ENCODE results near the gene CCDC88C.

CCDC88C gene

DNA sequence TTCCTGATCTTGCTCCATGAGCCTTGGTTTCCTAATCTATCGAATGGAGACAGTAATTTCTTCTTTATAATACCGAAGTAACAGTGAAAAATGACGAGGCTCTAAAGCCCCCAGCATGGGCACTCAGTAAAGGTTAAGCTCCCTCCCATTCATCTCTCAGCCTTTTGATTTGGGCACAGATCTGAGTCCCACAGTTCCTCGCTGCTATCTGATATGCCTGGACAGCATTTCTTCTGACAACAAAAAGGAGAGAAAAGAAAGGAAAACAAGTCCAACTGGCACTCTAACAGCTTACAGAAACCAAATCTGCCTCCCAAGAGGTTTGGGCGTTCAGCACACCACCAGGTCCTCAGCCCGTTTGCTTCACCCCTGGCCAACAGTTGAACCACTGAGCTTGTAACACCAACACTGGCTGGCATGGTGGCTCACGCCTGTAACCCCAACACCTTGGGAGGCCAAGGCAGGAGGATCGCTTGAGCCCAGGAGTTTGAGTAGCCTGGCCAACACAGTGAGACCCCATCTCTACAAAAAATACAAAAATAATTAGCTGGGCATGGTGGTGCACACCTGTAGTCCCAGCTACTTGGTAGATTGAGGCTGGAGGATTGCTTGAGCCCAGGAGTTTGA, 19.5 kb downstream of the CCDC88C start:
- no peak for FAIRE-seq

- no peak for FAIRE-seq
Measured at GRCh38 chr14:91396959-91397815, 20.4 kb downstream of the CCDC88C start.

DNA sequence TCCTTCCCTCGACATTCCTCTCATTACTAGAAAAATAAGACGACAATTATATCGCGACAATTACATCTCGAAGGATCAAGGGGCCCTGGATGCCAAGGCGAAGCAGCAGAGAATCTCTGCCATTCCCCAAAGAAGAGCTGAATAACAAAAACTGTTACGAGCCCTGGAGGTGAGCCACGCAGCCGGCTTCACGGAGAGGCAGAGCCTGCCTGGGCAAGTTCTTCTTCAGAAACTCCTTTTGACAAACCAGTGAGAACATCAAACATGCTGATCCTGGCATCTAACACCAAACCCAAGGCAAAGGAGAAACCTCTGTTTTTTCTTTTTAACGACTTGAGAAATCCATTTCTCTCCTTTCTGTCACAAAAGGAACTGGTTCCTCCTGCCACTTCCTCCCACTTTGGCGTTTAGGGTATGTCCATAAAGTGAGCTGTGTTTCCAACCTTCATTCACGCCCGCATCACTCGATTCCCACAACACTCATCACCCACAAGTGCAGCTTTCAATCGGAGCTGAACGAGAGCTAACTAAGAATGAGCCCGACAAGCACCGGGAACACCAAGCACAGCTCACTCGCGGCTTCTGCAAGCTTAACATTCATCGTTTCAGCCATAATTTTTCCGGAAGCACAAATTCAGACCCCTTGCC, 21.5 kb downstream of the CCDC88C start:
- FAIRE-seq, result no peak

DNA sequence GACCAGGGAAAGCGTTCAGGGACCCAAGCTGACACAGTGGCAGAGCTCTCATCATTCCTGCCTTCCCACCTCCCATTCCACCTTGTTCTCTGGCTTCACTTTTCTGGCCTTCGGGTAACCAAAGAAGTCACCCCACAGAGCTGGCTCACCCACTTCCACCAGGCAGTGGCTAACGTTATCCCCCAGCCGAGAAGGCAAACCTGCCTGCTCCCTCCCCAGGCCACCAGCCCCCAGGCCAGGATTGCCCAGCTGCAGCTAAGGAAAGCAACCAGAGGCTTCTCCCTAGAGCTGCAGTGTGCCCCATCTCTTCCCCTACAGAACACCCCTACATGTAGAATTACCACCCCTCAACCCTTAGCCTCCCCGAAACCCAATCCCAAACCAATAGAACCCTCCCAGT, 22.2 kb downstream of the CCDC88C start:
- FAIRE-seq, result no peak

GRCh38 chr14:91394105-91395081, 23.2 kb downstream of the CCDC88C start:
- no peak for FAIRE-seq

DNA sequence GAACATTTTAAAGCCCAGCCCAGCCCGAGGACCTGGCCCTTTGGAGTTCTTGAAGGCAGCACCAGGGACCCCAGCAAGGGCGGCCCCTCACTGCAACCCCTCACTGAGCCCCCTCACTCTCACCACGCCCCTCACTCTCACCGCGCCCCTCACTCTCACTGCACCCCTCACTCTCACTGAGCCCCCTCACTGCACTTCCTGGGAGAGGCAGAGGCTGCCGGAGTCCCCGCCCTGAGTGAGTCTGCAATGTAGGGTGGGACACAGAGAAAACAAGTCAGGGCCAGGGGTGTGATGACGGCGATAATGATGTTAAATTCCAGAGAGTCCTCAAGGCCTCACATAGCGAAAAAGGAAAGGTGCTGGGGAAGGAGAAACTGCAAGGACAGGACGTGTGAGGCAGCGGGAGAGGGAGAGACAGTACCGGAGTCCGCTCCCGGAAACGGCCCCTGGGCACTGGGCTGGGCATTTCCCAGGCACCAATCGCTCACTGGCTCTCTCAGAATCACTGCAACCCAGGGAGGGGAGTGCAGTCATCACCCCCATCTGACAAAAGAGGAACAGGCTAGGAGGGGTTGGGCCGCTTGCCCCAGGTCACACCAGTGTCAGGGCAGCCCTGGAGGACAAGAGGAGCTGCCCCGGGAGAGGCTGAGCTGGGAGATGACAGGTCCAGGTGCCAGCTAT, 24.9 kb downstream of the CCDC88C start:
- FAIRE-seq, result no peak

GRCh38 chr14:91390165-91390778, 27.3 kb downstream of the CCDC88C start:
- FAIRE-seq, result no peak

GRCh38 chr14:91389150-91389549, 28.5 kb downstream of the CCDC88C start:
- no peak for FAIRE-seq

DNA sequence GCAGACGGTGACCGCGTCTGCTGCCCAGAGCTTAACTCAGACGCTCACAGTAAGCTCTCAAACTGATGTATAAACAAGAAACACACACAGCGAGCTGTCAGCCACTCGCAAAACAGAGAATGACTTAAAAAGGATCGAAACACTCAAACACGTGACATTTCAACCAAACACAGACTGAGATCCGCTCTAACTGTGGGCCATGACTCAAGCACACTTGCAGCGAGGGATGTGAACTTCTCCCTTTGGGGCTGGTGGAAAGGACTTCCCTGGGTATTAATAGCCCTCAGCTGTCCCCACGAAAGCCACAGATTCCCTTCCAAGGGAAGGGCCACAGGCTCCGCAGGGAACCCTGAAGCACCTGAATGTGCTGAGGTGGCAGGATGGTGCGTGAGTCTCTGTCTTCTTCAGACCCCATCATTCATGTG, 29.1 kb downstream of the CCDC88C start:
- FAIRE-seq, result no peak

DNA sequence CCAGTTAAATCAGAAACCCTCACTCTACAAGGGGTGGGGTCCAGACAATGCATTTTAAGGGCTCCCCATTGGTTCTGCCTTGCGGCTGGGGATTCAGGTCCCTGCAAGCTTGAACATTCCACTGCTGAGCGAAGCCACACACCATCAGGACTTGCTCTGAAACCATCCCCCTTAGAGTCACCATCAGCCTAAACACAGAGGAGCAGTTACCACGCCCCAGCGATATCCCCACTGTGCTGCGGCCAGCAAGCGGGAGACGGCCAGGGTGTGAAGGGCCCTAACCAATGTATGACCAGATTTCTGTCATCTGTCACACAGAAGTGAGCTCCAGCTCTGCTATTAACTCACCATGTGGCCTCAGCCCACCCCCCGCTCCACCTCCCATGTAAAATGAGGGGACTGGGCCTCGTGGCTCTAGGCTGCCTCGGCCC, 29.7 kb downstream of the CCDC88C start:
- FAIRE-seq, result no peak

GRCh38 chr14:91387169-91387835, 30.3 kb downstream of the CCDC88C start:
- FAIRE-seq, result no peak

GRCh38 chr14:91385697-91386096, 31.9 kb downstream of the CCDC88C start:
- no peak for FAIRE-seq

- FAIRE-seq, result no peak
Measured at GRCh38 chr14:91385224-91385623, 32.4 kb downstream of the CCDC88C start.

DNA sequence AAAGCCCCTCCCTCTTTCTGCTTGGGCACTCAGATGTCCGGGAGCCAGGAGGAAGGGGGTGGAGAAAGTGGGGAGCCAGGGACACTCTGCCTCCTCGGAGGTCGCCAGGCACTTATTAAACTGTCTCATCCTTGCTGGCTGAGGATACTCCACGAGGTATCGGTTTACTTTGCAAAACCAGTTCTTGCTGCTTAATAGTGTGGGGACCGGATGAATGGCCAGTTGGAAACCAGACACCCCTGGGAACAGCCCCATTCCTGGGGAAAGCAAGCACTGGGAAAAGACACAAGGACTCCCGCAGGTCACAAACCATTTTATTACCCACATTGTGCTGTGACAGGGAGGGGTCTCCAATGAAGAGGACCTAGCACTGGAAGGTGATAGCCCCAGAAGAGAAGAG, 34.2 kb downstream of the CCDC88C start:
- FAIRE-seq, result no peak

GRCh38 chr14:91381801-91382670, 35.6 kb downstream of the CCDC88C start:
- FAIRE-seq, result no peak

DNA sequence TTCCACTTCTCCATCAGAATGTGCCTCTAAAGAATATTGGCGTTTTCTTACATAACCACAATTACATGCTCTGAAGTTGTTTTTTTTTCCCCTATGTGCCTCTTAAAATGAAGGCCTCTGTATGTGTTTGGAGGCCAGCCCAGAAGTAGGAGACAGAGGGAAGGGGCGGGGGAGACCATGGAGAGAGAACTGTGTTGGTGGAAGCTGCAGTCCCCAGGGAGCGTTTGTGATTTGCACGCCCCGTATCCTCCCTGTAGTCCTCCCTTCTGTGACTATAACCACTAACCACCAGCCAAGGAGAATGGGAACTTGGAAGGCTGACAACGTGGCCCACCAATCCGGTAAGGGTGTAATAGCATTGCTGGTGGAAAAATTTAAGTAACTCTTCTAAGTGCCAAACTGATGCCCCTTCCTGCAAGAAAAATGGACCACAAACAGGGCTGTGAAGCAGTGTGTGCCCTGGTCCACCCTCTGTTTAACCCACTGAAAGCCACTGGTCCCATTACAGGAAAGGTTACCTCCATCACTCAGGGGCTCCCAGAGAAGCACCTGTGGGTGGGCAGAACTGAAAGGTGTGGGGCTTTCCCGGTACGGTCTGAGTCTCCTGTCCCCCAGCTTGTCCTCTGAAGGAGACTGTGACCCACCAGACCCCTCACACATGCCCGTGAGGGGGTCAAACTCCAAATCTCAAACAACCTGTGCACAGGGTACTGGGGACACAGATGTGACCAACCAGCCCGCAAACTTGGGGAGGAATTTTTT, 36.8 kb downstream of the CCDC88C start:
- no peak for FAIRE-seq

DNA sequence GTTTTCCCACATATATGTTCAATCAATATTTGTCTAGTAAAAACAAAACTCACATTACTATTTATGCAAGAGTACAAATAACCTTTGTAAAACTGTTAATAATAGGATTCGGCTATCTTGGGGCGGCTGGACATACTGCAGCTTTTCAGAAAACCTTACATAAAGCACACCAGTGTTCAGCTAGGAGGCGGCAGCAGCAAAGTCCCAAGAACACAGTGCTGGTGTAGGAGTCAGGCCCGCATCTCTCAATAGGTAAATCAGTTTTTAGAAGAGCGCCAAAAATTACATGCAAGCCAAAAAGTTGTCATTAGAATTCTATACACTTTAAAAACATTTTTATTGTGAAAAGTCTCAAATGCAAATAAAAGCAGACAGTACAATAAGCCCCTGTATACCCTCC, 37.5 kb downstream of the CCDC88C start:
- FAIRE-seq, result no peak

GRCh38 chr14:91379579-91379932, 38.1 kb downstream of the CCDC88C start:
- no peak for FAIRE-seq

DNA sequence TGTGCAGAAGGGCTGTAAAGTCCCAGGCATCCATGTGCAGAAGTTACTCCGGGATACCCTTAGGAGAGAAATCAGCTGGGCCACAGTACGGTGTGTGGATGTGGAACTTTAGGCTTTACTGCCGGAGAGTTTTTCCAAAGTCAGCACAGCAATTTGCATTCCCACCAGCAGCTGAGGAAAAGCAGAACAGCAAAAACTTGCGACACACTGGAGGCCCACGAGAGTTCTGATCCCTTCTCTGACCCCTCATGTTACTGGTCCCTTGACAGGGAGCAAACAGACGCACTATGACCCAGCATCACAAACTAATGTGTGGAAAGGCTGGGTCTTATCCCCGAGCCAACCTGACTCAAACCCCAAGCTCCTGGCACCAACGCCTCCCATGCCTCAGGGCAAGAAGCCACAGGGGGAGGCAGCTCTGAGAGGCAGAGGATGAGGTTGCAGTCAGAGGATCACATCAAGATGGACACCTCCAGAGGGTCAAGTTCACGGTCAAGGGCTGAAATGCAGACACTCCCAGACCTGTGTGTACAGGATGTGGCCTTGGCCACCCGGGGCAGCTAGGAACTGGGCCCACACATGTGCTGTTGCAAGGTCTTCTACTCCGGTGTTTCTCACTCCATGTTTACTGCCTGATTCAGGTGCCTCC, 38.6 kb downstream of the CCDC88C start:
- FAIRE-seq, result no peak
